DMS53 treated with DMSO at 0.1 percent for 48 hours (cell line): ENCODE data around the gene ROPN1.
"Not testable (repeated sequence)": the region's sequence is repeated elsewhere in the genome, so short reads cannot be mapped to it uniquely, and the experiment has no call there.

ENCODE experiments used
- DNase-seq: peaks from one replicate; lab custom pipeline; 2025; ENCODE audit not compliant: unreplicated experiment; lab: John Stamatoyannopoulos, UW

ROPN1 gene

GRCh38 chr3:123997543-123997942, 5.6 kb upstream of the ROPN1 start:
- DNase-seq: no peak

- DNase-seq: peak; percentile 38
Measured at GRCh38 chr3:123993818-123994217, 1.9 kb upstream of the ROPN1 start.

- no peak for DNase-seq
Measured at GRCh38 chr3:123986427-123986826, 5.5 kb downstream of the ROPN1 start.

- no peak for DNase-seq
Measured at GRCh38 chr3:123984957-123985356, 7.0 kb downstream of the ROPN1 start.

GRCh38 chr3:123984350-123984749, 7.6 kb downstream of the ROPN1 start:
- DNase-seq: no peak

- DNase-seq: not testable (repeated sequence)
Measured at GRCh38 chr3:123981317-123981716, 10.6 kb downstream of the ROPN1 start.

- DNase-seq: no peak
Measured at GRCh38 chr3:123980539-123980938, 11.4 kb downstream of the ROPN1 start.

GRCh38 chr3:123979525-123980501, 12.1 kb downstream of the ROPN1 start:
- peak; percentile 24 for DNase-seq

- DNase-seq: not testable (repeated sequence)
Measured at GRCh38 chr3:123976904-123977303, 15.0 kb downstream of the ROPN1 start.

- DNase-seq: not testable (repeated sequence)
Measured at GRCh38 chr3:123976181-123976898, 15.6 kb downstream of the ROPN1 start.

- DNase-seq: not testable (repeated sequence)
Measured at GRCh38 chr3:123975030-123975429, 16.9 kb downstream of the ROPN1 start.

GRCh38 chr3:123971406-123971805, 20.5 kb downstream of the ROPN1 start:
- no peak for DNase-seq

- not testable (repeated sequence) for DNase-seq
Measured at GRCh38 chr3:123967260-123967659, 24.7 kb downstream of the ROPN1 start.

GRCh38 chr3:123966799-123967198, 25.1 kb downstream of the ROPN1 start:
- DNase-seq: not testable (repeated sequence)

GRCh38 chr3:123964793-123965192, 27.1 kb downstream of the ROPN1 start:
- DNase-seq: not testable (repeated sequence)

- no peak for DNase-seq
Measured at GRCh38 chr3:123961508-123961856, 30.4 kb downstream of the ROPN1 start.

GRCh38 chr3:123960781-123961507, 31.0 kb downstream of the ROPN1 start, which contains the start of gene CCDC14:
CCDC14 (minus strand) TSS chr3:123961229; CDS start chr3:123961173, 56 bp downstream.
- DNase-seq: peak; percentile 84

GRCh38 chr3:123953735-123954134, 38.2 kb downstream of the ROPN1 start:
- DNase-seq: peak; percentile 45

- DNase-seq: no peak
Measured at GRCh38 chr3:123952844-123953520, 38.9 kb downstream of the ROPN1 start.
